A549 (cell line): Measurements from ENCODE around the gene ARMC6. TPM values are rescaled to one million over a fixed set of nuclear protein-coding genes. Genes with fewer than 3 reads are reported as not detected.

Source experiments
- ATAC-seq, 2 experiments: fragments of 200-7000 bp in 1 of 2; fragments of >200 bp in 1 of 2; cut with Nextera tagmentation in 1 of 2; cut with Tn5 transposase in 1 of 2; 3 replicates each; pipeline versions ENCODE4 v1.8.0 to v1.9.1; 2018 to 2020; ENCODE audit warnings: mild to moderate bottlenecking in 1 of 2, moderate library complexity in 1 of 2
- CTCF ChIA-PET: fragments of 300-600 bp; sonication (Branson Sonifier 250); formaldehyde crosslinking; extraction: SDS; loops from one replicate; lab custom pipeline; 2021; ENCODE audit warnings: antibody characterized with exemption, inconsistent platforms; lab: Yijun Ruan, JAX
- POLR2A ChIA-PET: fragments of 350-600 bp; formaldehyde crosslinking; extraction: SDS; loops from one replicate; lab custom pipeline; 2021; ENCODE audit warnings: antibody characterized with exemption, inconsistent platforms; lab: Yijun Ruan, JAX
- DNase-seq, 2 experiments: peaks; one replicate each; pipeline versions ENCODE4 v3.0.0 to v3.0.0-alpha.2; 2011 to 2016; ENCODE audit warnings: low read depth in 1 of 2, low spot score in 1 of 2
- FAIRE-seq: peaks from 2 replicates; lab custom pipeline; 2011; peaks lifted over from hg19 to GRCh38; lab: Jason Lieb, UNC
- H3K27ac ChIP-seq, 2 experiments: fragments of >200 bp; sonication (Bioruptor Twin); formaldehyde crosslinking; 3 replicates each; pipeline ENCODE4 v1.5.1; 2016 to 2017
- H3K4me1 ChIP-seq: fragments of >200 bp; sonication (Bioruptor Twin); formaldehyde crosslinking; 3 replicates; pipeline ENCODE4 v1.6.1; 2016
- H3K4me2 ChIP-seq: fragments of >200 bp; sonication (Bioruptor Twin); formaldehyde crosslinking; 3 replicates; pipeline ENCODE4 v1.6.1; 2016
- H3K4me3 ChIP-seq: fragments of >200 bp; sonication (Bioruptor Twin); formaldehyde crosslinking; 3 replicates; pipeline ENCODE4 v1.5.1; 2016
- H3K9me3 ChIP-seq: fragments of >200 bp; sonication (Bioruptor Twin); formaldehyde crosslinking; 3 replicates; pipeline ENCODE4 v1.6.1; 2016
- BHLHE40 ChIP-seq: IDR thresholded peaks from 2 replicates; pipeline ENCODE4 v1.6.1; 2012; ENCODE audit warnings: low read depth, low read length, inconsistent platforms
- CBX2 ChIP-seq: fragments of 200-600 bp; sonication (generic); IDR thresholded peaks from 2 replicates; pipeline ENCODE4 v1.6.1; 2016; ENCODE audit warnings: low read depth, mild to moderate bottlenecking, borderline replicate concordance
- CEBPB ChIP-seq, 2 experiments: fragments of >200 bp in 1 of 2; sonication (Bioruptor Twin) in 1 of 2; formaldehyde crosslinking in 1 of 2; IDR thresholded peaks; 2 replicates each; pipeline ENCODE4 v1.6.1; 2012 to 2016
- EHMT2 ChIP-seq: fragments of 200-600 bp; sonication (generic); IDR thresholded peaks from 2 replicates; pipeline ENCODE4 v1.6.1; 2016; ENCODE audit warnings: antibody characterized with exemption, low read depth, mild to moderate bottlenecking, moderate library complexity
- FOSB ChIP-seq: fragments of 250-450 bp; sonication (Bioruptor Pico); IDR thresholded peaks from 2 replicates; pipeline ENCODE4 v1.5.0; 2020; ENCODE audit warnings: mild to moderate bottlenecking, moderate library complexity
- GATA3 ChIP-seq: IDR thresholded peaks from 2 replicates; pipeline ENCODE4 v1.6.1; 2012; ENCODE audit warnings: borderline replicate concordance
- HOXB5 ChIP-seq: fragments of 250-450 bp; sonication (Bioruptor Pico); IDR thresholded peaks from 2 replicates; pipeline ENCODE4 v1.5.0; 2020; ENCODE audit warnings: mild to moderate bottlenecking, moderate library complexity
- JUNB ChIP-seq: fragments of >200 bp; sonication (Bioruptor Twin); formaldehyde crosslinking; IDR thresholded peaks from 2 replicates; pipeline ENCODE4 v1.6.1; 2016
- NPAS2 ChIP-seq: fragments of 250-450 bp; sonication (Bioruptor Pico); IDR thresholded peaks from 2 replicates; pipeline ENCODE4 v1.8.0; 2022; ENCODE audit warnings: mild to moderate bottlenecking, moderate library complexity, borderline replicate concordance
- PHF8 ChIP-seq: fragments of 200-600 bp; sonication (generic); IDR thresholded peaks from 2 replicates; pipeline ENCODE4 v1.6.1; 2016; ENCODE audit warnings: low read depth, mild to moderate bottlenecking, antibody characterized with exemption, moderate library complexity, borderline replicate concordance
- POLR2A ChIP-seq: IDR thresholded peaks from 2 replicates; pipeline ENCODE4 v1.6.1; 2012; ENCODE audit warnings: mild to moderate bottlenecking, low read length
- RFX5 ChIP-seq: fragments of 450-650 bp; IDR thresholded peaks from 2 replicates; pipeline ENCODE4 v1.7.1; 2014; ENCODE audit warnings: antibody characterized with exemption, mild to moderate bottlenecking, moderate library complexity
- RNF2 ChIP-seq: fragments of 200-600 bp; sonication (generic); IDR thresholded peaks from 2 replicates; pipeline ENCODE4 v1.6.1; 2016; ENCODE audit warnings: low read depth, mild to moderate bottlenecking, antibody characterized with exemption, moderate library complexity, borderline replicate concordance
- SREBF2 ChIP-seq: fragments of 450-650 bp; IDR thresholded peaks from 2 replicates; pipeline ENCODE4 v1.6.1; 2014; ENCODE audit warnings: mild to moderate bottlenecking, moderate library complexity
- TFCP2L1 ChIP-seq: fragments of 250-450 bp; sonication (Bioruptor Pico); IDR thresholded peaks from 2 replicates; pipeline ENCODE4 v1.5.0; 2021; ENCODE audit warnings: mild to moderate bottlenecking
- ZSCAN20 ChIP-seq: fragments of 250-450 bp; sonication (Bioruptor Pico); IDR thresholded peaks from 2 replicates; pipeline ENCODE4 v1.8.0; 2022; ENCODE audit warnings: mild to moderate bottlenecking, moderate library complexity
- WGBS: methylation state at CpG from one replicate; pipeline ENCODE4 v1.1.6; 2017; ENCODE audit errors: missing lambda C conversion rate; 5-methylcytosine and 5-hydroxymethylcytosine counted together
- polyA plus RNA-seq, 4 experiments: library from polyadenylated mRNA; depleted of rRNA in 3 of 4; stranded (reverse); fragments of >200 nt; fragmentation: RNase III in 1 of 4; extraction: RNeasy Plus Mini Kit Qiagen cat#74134 plus additional on column Dnase treatment in 1 of 4; gene quantifications; 2 replicates in 3 of 4; 3 replicates in 1 of 4; pipeline ENCODE4 v1.2.3, GENCODE V29; 2011 to 2017
- TF ChIP-seq, protein P1 (sequence below): fragments of 450-650 bp; IDR thresholded peaks from 2 replicates; pipeline ENCODE4 v1.6.1; 2014; ENCODE audit warnings: antibody characterized with exemption
- TF ChIP-seq, protein P2 (sequence below): fragments of 250-450 bp; sonication (Bioruptor Pico); IDR thresholded peaks from 2 replicates; pipeline ENCODE4 v1.5.0; 2021; ENCODE audit warnings: mild to moderate bottlenecking, moderate library complexity, borderline replicate concordance
- TF ChIP-seq, protein P3 (sequence below): fragments of >200 bp; sonication (Bioruptor Twin); formaldehyde crosslinking; IDR thresholded peaks from 3 replicates; pipeline ENCODE4 v1.5.1; 2016
- TF ChIP-seq, protein P4 (sequence below): fragments of >200 bp; sonication (Bioruptor Twin); formaldehyde crosslinking; IDR thresholded peaks from 2 replicates; pipeline ENCODE4 v1.6.1; 2016
- TF ChIP-seq, protein P5 (sequence below): fragments of >200 bp; sonication (Bioruptor Twin); formaldehyde crosslinking; IDR thresholded peaks from 3 replicates; pipeline ENCODE4 v1.6.1; 2016

The ARMC6 gene
- polyA plus RNA-seq, 2 of the 4 experiments (the other 2 are of a cell fraction), result 18.2 to 27.6 TPM

DNA sequence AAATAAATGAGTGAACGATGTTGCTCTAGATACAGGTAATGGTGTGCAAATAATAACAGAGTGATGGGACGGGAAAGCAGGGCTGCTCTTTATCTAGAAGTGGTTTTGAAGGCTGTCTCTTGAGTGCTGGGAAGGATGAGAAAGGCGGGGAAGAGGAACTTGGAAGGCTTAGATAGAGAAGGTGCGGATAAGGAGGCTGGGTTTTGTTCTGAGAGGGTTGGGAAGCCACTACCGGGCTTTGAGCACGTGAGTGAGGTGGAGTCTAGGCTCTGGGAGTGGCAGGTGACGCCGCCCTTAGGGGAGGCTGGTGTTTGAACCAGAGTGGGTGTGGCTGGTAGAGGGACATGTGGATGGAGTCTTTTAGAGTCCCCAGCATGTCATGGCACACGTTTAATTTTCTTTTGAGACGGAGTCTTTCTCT is 811 bp downstream of the ARMC6 start:
- CTCF ChIA-PET, result interaction anchor here (0.6 kb wide), 1 partner anchor 231 kb away, joined by 4 read pairs; no protein-coding TSS in a partner anchor
- Histone ChIP-seq H3K4me2 (peak overlapping the region; percentile 69), H3K4me3 (peak overlapping the region; percentile 87), H3K4me1 (peaks cover 13% of the 10 kb centered on the region; the same call in 1 of the 3 replicates), H3K27ac (peak overlapping the region; percentile 86 to 98), H3K9me3 (peaks cover 9% of the 10 kb centered on the region; the same call in 2 of the 3 replicates)
- POLR2A ChIA-PET, result no interaction called here
- ATAC-seq (peak; percentile 82 to 90), FAIRE-seq (no peak), DNase-seq (peak; percentile 83 to 86)
- WGBS, result 9% methylated on average over 10 of the region's 10 CpGs
- TF ChIP-seq HOXB5 (CRISPR knock-in tag), result no peak
- TF ChIP-seq JUNB, result no peak
- TF ChIP-seq, protein P1, sequence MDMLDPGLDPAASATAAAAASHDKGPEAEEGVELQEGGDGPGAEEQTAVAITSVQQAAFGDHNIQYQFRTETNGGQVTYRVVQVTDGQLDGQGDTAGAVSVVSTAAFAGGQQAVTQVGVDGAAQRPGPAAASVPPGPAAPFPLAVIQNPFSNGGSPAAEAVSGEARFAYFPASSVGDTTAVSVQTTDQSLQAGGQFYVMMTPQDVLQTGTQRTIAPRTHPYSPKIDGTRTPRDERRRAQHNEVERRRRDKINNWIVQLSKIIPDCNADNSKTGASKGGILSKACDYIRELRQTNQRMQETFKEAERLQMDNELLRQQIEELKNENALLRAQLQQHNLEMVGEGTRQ, result peak; percentile 55
- TF ChIP-seq BHLHE40, result peak; percentile 80

DNA sequence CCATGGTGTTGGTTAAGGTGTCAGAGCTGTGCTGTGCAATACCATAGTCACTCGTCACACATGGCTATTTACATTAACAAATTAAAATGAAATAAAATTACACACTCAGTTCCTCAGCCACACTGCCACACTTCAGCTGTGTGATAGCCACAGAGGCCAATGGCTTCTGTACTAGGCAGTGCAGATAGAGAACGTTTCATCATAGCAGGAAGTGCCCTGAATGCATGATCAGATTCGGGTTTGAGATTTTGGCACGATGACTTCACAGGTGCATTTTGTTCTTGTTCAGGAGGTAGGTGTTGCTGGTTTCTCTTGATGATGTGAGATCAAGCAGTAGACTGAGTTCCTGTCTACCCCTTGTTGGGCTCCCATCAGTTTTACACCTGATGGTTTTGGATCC is 6.5 kb downstream of the ARMC6 start:
- 78% methylated on average over 4 of the region's 4 CpGs for WGBS
- FAIRE-seq (no peak), DNase-seq (no peak), ATAC-seq (no peak)
- no peak for TF ChIP-seq EHMT2
- TF ChIP-seq, protein P2, sequence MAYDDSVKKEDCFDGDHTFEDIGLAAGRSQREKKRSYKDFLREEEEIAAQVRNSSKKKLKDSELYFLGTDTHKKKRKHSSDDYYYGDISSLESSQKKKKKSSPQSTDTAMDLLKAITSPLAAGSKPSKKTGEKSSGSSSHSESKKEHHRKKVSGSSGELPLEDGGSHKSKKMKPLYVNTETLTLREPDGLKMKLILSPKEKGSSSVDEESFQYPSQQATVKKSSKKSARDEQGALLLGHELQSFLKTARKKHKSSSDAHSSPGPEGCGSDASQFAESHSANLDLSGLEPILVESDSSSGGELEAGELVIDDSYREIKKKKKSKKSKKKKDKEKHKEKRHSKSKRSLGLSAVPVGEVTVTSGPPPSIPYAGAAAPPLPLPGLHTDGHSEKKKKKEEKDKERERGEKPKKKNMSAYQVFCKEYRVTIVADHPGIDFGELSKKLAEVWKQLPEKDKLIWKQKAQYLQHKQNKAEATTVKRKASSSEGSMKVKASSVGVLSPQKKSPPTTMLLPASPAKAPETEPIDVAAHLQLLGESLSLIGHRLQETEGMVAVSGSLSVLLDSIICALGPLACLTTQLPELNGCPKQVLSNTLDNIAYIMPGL (CRISPR knock-in tag), result no peak
- Histone ChIP-seq H3K4me1 (peaks cover 9% of the 10 kb centered on the region), H3K4me2 (no peak overlapping the region), H3K4me3 (no peak overlapping the region), H3K9me3 (peaks cover 9% of the 10 kb centered on the region; the same call in 2 of the 3 replicates), H3K27ac (no peak overlapping the region)
- ChIA-PET POLR2A (no interaction called here), CTCF (interaction anchor here (1.2 to 1.4 kb wide), 2 partner anchors 11 to 53 kb away, joined by 3 read pairs; no protein-coding TSS in a partner anchor)

DNA sequence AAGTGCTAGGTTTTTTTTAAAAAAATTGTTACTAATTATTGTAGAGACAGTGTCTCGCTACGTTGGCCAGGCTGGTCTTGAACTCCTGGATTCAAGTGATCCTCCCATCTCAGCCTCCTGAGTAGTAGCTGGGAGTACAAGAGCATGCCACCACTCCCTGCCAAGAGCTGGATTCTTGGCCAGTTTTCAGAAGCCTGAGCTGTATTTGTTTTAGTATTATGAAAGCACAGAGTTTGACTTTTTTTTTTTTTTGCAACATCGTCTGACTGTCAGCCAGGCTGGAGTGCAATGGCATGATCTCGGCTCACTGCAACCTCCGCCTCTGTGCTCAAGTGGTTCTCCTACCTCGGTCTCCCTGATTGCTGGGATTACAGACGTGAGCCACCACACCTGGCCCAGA is 7.0 kb downstream of the ARMC6 start:
- H3K4me1 ChIP-seq, result peaks cover 9% of the 10 kb centered on the region
- H3K4me3 ChIP-seq, result no peak overlapping the region
- peaks cover 9% of the 10 kb centered on the region; the same call in 2 of the 3 replicates for H3K9me3 ChIP-seq
- peak in 1 of 2 experiments; percentile 57; a peak in 1 of 4 replicates for TF ChIP-seq CEBPB (IDR thresholded peaks at IDR 0.05)
- no peak for TF ChIP-seq JUNB
- no peak for TF ChIP-seq PHF8
- no peak overlapping the region for H3K4me2 ChIP-seq
- FAIRE-seq (no peak), ATAC-seq (peak; percentile 66 to 76; a peak in 5 of 6 replicates), DNase-seq (peak in 1 of 2 experiments; percentile 69)
- WGBS, result 58% methylated on average over 7 of the region's 7 CpGs
- CTCF ChIA-PET, result interaction anchor here (0.7 to 1.4 kb wide), 3 partner anchors 11 to 54 kb away, joined by 3 read pairs; no protein-coding TSS in a partner anchor
- POLR2A ChIA-PET, result no interaction called here
- H3K27ac ChIP-seq, result no peak overlapping the region

DNA sequence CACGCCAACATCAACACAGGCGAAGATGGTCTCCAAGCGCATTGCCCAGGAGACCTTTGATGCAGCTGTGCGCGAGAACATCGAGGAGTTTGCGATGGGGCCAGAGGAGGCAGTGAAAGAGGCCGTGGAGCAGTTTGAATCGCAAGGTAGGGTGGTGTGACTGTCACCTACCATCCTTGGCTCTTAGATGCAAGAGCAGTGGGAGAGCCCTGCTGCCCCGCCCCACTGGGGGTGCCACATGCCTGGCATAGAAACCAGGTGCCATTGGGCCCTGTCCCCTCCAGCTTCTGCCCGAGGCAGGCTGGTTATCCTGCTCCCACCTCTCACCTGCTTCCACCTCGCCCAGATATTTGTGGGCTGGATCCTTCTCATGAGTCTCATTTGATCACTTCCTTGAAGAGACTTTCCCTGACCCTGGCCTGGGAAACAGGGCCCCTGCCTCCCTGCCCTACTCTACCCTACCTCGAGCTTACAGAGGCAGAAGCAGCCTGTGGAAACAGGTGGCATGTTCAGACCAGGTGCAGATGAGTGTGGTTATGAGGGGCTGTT is 9.4 kb downstream of the ARMC6 start:
- Histone ChIP-seq H3K9me3 (peaks cover 5% of the 10 kb centered on the region; the same call in 2 of the 3 replicates), H3K27ac (no peak overlapping the region), H3K4me1 (peaks cover 9% of the 10 kb centered on the region), H3K4me3 (no peak overlapping the region), H3K4me2 (no peak overlapping the region)
- FAIRE-seq (no peak), DNase-seq (no peak), ATAC-seq (no peak)
- ChIA-PET CTCF (no interaction called here), POLR2A (no interaction called here)
- WGBS, result 91% methylated on average over 13 of the region's 13 CpGs
- TF ChIP-seq, protein P3, sequence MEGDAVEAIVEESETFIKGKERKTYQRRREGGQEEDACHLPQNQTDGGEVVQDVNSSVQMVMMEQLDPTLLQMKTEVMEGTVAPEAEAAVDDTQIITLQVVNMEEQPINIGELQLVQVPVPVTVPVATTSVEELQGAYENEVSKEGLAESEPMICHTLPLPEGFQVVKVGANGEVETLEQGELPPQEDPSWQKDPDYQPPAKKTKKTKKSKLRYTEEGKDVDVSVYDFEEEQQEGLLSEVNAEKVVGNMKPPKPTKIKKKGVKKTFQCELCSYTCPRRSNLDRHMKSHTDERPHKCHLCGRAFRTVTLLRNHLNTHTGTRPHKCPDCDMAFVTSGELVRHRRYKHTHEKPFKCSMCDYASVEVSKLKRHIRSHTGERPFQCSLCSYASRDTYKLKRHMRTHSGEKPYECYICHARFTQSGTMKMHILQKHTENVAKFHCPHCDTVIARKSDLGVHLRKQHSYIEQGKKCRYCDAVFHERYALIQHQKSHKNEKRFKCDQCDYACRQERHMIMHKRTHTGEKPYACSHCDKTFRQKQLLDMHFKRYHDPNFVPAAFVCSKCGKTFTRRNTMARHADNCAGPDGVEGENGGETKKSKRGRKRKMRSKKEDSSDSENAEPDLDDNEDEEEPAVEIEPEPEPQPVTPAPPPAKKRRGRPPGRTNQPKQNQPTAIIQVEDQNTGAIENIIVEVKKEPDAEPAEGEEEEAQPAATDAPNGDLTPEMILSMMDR, result no peak
- TF ChIP-seq, protein P2 (CRISPR knock-in tag), result no peak
- TF ChIP-seq POLR2A, result no peak
- TF ChIP-seq GATA3, result no peak
- TF ChIP-seq RFX5, result no peak
- TF ChIP-seq, protein P4, sequence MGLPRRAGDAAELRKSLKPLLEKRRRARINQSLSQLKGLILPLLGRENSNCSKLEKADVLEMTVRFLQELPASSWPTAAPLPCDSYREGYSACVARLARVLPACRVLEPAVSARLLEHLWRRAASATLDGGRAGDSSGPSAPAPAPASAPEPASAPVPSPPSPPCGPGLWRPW, result no peak
- no peak for TF ChIP-seq ZSCAN20 (CRISPR knock-in tag)
- no peak for TF ChIP-seq SREBF2
- no peak for TF ChIP-seq FOSB (CRISPR knock-in tag)
- TF ChIP-seq TFCP2L1, result no peak
- no peak for TF ChIP-seq RNF2
- no peak for TF ChIP-seq CBX2
- TF ChIP-seq, protein P5, sequence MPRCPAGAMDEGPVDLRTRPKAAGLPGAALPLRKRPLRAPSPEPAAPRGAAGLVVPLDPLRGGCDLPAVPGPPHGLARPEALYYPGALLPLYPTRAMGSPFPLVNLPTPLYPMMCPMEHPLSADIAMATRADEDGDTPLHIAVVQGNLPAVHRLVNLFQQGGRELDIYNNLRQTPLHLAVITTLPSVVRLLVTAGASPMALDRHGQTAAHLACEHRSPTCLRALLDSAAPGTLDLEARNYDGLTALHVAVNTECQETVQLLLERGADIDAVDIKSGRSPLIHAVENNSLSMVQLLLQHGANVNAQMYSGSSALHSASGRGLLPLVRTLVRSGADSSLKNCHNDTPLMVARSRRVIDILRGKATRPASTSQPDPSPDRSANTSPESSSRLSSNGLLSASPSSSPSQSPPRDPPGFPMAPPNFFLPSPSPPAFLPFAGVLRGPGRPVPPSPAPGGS, result no peak
- no peak for TF ChIP-seq NPAS2 (CRISPR knock-in tag)
